NCI-H524 (cell line): ENCODE results near the gene PLEKHS1.
"Not testable (repeated sequence)": the region's sequence is repeated elsewhere in the genome, so short reads cannot be mapped to it uniquely, and the experiment has no call there.

Experiments
- DNase-seq, 2 experiments: peaks; one replicate each; lab custom pipeline; 2025; lab: John Stamatoyannopoulos, UW

The PLEKHS1 gene

DNA sequence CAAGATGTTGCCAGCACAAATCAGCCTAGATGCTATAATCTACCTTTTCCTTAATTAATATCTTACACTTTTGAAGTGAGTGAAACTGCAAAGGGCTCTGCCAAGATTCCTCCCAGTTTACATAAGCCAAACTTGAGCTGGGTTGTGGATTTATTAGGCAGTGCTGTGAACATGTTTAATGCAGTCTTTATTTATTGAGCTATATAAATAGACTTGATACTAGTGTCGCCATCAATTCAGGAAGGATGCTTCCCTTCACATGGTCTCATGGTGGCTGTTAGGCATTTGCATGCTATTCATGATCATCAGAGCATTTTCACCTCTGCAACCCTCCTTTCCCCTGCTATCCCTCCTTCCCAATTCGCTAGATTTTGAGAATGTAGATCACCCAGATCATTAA lies 40.2 kb downstream of the PLEKHS1 start:
- no peak for DNase-seq

DNA sequence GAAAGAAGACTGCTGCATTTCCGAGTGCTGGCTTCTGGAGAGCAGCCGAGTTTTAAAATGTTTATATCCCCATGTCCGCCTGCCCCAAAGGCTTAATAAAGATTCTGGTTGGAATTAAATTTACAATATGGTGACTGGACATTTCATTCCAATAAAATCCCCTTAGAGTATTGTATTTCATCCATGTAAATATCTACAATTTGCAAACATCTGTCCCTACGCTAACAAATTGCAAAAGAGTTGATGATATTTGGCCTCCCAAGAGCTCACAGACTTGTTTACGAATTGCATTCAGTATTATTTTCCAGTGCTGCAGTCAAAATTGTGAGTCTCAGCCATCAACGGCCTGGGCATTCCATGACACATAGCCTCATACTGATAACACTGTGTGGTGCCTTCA lies 50.1 kb downstream of the PLEKHS1 start:
- no peak for DNase-seq

DNA sequence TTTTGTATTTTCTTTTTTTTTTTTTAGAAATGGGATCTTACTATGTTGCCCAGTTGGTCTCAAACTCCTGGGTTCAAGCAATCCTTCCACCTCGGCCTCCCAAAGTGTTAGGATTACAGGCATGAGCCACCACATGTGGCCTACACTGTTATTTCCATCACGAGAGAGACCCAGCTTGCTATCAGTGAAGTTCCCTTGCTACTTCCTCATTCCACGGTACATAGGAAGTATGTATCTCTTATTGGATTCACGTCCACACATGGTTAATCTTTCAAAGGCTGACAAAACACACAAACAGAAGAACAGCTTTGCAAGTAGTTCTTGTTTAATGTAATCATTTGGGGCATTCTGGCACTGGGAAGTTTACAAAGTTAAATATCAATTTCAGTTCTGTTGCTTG lies 51.5 kb downstream of the PLEKHS1 start:
- no peak for DNase-seq

- no peak for DNase-seq
These were observed 55.0 kb downstream of the PLEKHS1 start for GRCh38 chr10:113806503-113806902.

DNA sequence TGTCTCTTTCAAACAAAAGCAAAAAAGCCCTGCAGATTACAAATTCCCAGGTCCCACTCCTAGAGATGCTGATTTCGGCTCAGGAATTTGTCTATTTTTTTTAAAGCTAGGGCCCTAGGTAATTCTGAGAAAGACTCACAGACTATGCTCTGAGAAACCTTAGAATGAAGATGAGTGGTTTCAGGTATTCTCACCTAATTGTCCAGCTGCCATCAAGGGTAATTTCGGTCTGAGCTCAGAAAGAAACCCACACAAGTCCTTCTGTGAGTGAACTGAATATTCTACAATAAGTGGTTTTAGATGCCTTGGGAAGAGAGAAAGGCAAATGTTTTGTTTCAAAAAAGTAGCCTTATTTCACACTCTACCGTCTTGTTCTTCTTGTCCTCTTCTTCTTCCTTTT lies 56.7 kb downstream of the PLEKHS1 start:
- DNase-seq, result no peak

GRCh38 chr10:113814700-113815099 lies 63.2 kb downstream of the PLEKHS1 start:
- DNase-seq, result not testable (repeated sequence)

GRCh38 chr10:113819989-113820388 lies 68.5 kb downstream of the PLEKHS1 start:
- DNase-seq, result no peak

DNA sequence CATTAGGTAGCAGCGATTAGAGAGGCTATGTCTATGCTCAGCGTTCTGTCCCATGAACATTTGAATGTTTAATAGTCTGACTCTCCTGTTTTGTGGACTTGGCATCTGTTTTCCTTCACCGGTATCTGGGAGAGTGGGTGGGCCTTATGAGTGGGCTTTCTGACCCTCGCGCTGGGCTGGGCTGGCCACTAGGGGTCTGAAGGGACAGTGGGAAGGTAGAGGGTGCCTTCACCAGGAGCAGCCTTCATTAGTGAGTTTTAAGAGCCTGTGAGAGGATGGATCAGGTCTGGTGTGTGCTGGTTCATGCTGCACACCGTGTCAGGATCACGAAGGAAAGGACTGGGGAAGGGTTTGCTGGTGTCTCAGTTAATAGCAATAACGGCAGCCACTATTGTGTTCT lies 69.0 kb downstream of the PLEKHS1 start:
- DNase-seq, result no peak

GRCh38 chr10:113821306-113821705 lies 69.8 kb downstream of the PLEKHS1 start:
- not testable (repeated sequence) for DNase-seq

DNA sequence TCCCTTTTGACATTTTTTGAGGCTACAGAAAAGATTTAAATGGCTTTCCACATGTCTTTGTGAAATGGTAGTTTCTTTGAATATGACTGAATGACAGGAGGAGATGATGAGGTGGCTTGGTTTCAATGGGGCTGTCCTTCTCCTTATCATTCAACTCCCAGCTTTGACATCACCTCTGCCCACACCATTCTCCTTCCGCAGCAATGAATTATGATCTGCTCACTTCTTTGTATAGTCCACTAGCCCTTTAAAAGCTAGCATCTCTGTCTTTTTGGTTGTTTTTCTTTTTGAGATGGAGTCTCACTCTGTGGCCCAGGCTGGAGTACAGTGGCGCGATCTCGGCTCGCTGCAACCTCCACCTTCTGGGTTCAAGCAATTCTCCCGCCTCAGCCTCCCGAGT lies 70.7 kb downstream of the PLEKHS1 start:
- no peak for DNase-seq

DNA sequence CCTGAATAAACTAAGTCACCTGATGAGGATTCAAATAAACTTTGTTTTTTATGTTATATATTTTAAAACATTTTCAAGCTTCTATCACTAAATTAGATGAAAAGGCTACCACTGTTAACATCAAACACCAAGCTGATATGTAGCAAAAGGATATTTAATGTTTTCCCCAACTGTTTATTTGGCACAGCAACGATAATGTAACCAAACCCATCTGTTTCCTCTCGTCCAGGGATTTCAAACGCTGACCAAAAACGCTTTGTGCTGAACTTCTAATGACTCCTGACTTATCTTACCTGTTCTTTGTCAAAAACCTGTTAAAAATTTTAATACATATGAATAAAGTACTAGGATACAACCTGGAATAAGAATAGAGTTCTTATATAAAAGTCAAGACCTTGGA lies 71.9 kb downstream of the PLEKHS1 start:
- no peak for DNase-seq

- no peak for DNase-seq
These were observed 74.3 kb downstream of the PLEKHS1 start for GRCh38 chr10:113825791-113826190.

- DNase-seq, result not testable (repeated sequence)
These were observed 77.1 kb downstream of the PLEKHS1 start for GRCh38 chr10:113828567-113828966.
